GM19043 (cell line): ENCODE data around the gene PRRG1.
"Not testable (repeated sequence)": the region's sequence is repeated elsewhere in the genome, so short reads cannot be mapped to it uniquely, and the experiment has no call there.

Experiments used
- ATAC-seq: cut with Tn5 transposase; IDR thresholded peaks from one replicate; pipeline ENCODE4 v1.9.1; 2021; ENCODE audit warnings: low read depth; ENCODE audit not compliant: unreplicated experiment

The PRRG1 gene

GRCh38 chrX:37462346-37462745 lies 113.2 kb downstream of the PRRG1 start:
- no peak for ATAC-seq

- no peak for ATAC-seq
These were observed 119.1 kb downstream of the PRRG1 start for GRCh38 chrX:37468124-37468739.

- no peak for ATAC-seq
These were observed 121.5 kb downstream of the PRRG1 start for GRCh38 chrX:37470711-37471110.

GRCh38 chrX:37472836-37473235 lies 123.7 kb downstream of the PRRG1 start:
- no peak for ATAC-seq

- ATAC-seq = no peak
These were observed 125.3 kb downstream of the PRRG1 start for GRCh38 chrX:37474478-37474877.

GRCh38 chrX:37476571-37477170 lies 127.5 kb downstream of the PRRG1 start:
- ATAC-seq = no peak

- ATAC-seq = not testable (repeated sequence)
These were observed 135.2 kb downstream of the PRRG1 start for GRCh38 chrX:37484335-37484734.

GRCh38 chrX:37485429-37485828 lies 136.3 kb downstream of the PRRG1 start:
- no peak for ATAC-seq

GRCh38 chrX:37487271-37487670 lies 138.1 kb downstream of the PRRG1 start:
- ATAC-seq = no peak

- ATAC-seq = no peak
These were observed 139.2 kb downstream of the PRRG1 start for GRCh38 chrX:37488323-37488722.

- no peak for ATAC-seq
These were observed 142.5 kb downstream of the PRRG1 start for GRCh38 chrX:37491686-37492085.

- not testable (repeated sequence) for ATAC-seq
These were observed 146.6 kb downstream of the PRRG1 start for GRCh38 chrX:37495760-37496159.

- not testable (repeated sequence) for ATAC-seq
These were observed 148.0 kb downstream of the PRRG1 start for GRCh38 chrX:37497126-37497525.

GRCh38 chrX:37498323-37498722 lies 149.2 kb downstream of the PRRG1 start:
- ATAC-seq = not testable (repeated sequence)

- not testable (repeated sequence) for ATAC-seq
These were observed 150.5 kb downstream of the PRRG1 start for GRCh38 chrX:37499649-37500048.

- no peak for ATAC-seq
These were observed 155.8 kb downstream of the PRRG1 start for GRCh38 chrX:37504991-37505390.
